Uterus (tissue), 4 donors: ENCODE measurements around the gene MAP3K1. TPM values are rescaled to one million over a fixed set of nuclear protein-coding genes. Genes with fewer than 3 reads are reported as not detected.

ENCODE experiments used
- DNase-seq, 2 donors: peaks; one replicate each; pipeline ENCODE4 v3.0.0-alpha.2; 2019 to 2020
- H3K27ac ChIP-seq, 2 donors: fragments of 200-600 bp; sonication (generic); 1 replicate in 1 of 2; 2 replicates in 1 of 2; pipeline ENCODE4 v1.5.1; 2016 to 2018
- H3K27me3 ChIP-seq, 2 donors: fragments of 200-600 bp; sonication (generic); one replicate each; pipeline ENCODE4 v1.5.1; 2018 to 2019; ENCODE audit warnings: control low read depth in 1 of 2
- H3K36me3 ChIP-seq, 2 donors: fragments of 200-600 bp; sonication (generic); one replicate each; pipeline ENCODE4 v1.5.1; 2019; ENCODE audit warnings: control low read depth in 1 of 2
- H3K4me1 ChIP-seq, 2 donors: fragments of 200-600 bp; sonication (generic); one replicate each; pipeline ENCODE4 v1.5.1; 2018 to 2019; ENCODE audit warnings: control low read depth in 1 of 2
- H3K4me3 ChIP-seq, 2 donors: fragments of 200-600 bp; sonication (generic); 1 replicate in 1 of 2; 2 replicates in 1 of 2; pipeline ENCODE4 v1.5.1; 2018 to 2019; ENCODE audit warnings: mild to moderate bottlenecking in 1 of 2
- H3K9me3 ChIP-seq, 2 donors: fragments of 200-600 bp; sonication (generic); one replicate each; pipeline ENCODE4 v1.5.1; 2019; ENCODE audit warnings: control low read depth in 1 of 2
- POLR2A ChIP-seq, 2 donors: fragments of 450-650 bp; IDR thresholded peaks; one replicate each; pipeline ENCODE4 v1.6.1; 2016; ENCODE audit warnings: antibody characterized with exemption in 2 of 2, mild to moderate bottlenecking in 1 of 2, moderate library complexity in 1 of 2
- intact Hi-C: fragments of 100-400 bp; cut with DNase I; formaldehyde crosslinking; loops from one replicate; pipeline ENCODE4 v1.15.1; 2023; ENCODE audit warnings: low total_unique reads
- total RNA-seq, 4 donors: library from RNA; depleted of rRNA in 3 of 4; stranded (reverse); fragments of >200 nt in 3 of 4; gene quantifications; one replicate each; pipeline versions ENCODE4 v1.1.0 to v1.2.4, GENCODE V29; 2014 to 2023
- TF ChIP-seq, protein P1 (sequence below), 4 experiments: fragments of 200-600 bp in 2 of 4; fragments of 450-650 bp in 2 of 4; sonication (generic) in 2 of 4; IDR thresholded peaks; one replicate each; pipeline ENCODE4 v1.5.1; 2016 to 2019; ENCODE audit warnings: antibody characterized with exemption in 4 of 4, mild to moderate bottlenecking in 2 of 4, moderate library complexity in 1 of 4
- donor health status: DM: yes; HTN: yes; CAD: no.

MAP3K1 gene
- total RNA-seq, 4 donors from 2014 or later, result 9.0 to 95.3 (median 20.0) TPM

DNA sequence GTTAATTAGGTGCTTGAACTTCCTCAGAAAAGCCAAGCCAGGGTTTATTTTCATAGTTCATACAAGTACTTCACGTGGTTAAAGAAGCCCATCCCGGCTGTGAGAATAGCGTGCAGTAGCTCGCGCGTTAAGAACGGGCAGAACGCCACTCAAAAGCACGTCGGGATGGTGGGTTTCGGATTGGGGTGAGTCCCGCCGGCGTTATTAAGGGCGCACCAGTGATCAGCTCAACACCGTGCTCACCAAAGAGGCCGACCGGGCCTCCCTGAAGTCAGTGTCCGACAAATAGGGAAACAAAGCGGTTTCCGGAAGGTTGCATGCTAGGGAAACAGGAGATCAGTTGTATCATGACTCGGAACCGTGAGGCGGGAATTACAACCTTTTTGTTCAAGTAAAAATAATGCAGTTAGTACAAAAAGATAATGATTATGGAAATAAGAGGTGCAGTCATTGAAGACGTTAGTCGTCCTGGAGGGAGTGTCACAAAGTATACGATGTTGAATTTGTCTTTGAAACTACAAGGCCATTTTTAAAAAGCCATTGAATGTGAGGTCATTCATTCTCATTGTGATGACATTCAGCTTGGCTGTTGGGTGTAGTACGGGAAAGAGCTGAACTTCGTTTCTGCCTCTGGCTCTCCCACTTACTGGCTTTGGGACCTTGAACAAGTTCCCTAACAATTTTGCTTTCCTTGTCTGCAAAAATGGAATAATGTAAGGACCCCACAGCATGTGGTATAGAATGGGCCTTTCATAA lies 95.0 kb downstream of the MAP3K1 start:
- Histone ChIP-seq H3K4me3 (peak overlapping the region; percentile 55 to 71), H3K27ac (peak overlapping the region; percentile 87 to 95), H3K4me1 (no peaks in the 10 kb centered on the region), H3K36me3 (no peaks in the 10 kb centered on the region), H3K27me3 (no peaks in the 10 kb centered on the region), H3K9me3 (no peaks in the 10 kb centered on the region)
- no peak for DNase-seq
- TF ChIP-seq, protein P1, sequence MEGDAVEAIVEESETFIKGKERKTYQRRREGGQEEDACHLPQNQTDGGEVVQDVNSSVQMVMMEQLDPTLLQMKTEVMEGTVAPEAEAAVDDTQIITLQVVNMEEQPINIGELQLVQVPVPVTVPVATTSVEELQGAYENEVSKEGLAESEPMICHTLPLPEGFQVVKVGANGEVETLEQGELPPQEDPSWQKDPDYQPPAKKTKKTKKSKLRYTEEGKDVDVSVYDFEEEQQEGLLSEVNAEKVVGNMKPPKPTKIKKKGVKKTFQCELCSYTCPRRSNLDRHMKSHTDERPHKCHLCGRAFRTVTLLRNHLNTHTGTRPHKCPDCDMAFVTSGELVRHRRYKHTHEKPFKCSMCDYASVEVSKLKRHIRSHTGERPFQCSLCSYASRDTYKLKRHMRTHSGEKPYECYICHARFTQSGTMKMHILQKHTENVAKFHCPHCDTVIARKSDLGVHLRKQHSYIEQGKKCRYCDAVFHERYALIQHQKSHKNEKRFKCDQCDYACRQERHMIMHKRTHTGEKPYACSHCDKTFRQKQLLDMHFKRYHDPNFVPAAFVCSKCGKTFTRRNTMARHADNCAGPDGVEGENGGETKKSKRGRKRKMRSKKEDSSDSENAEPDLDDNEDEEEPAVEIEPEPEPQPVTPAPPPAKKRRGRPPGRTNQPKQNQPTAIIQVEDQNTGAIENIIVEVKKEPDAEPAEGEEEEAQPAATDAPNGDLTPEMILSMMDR (IDR thresholded peaks at IDR 0.05), result no peak
- TF ChIP-seq POLR2A (IDR thresholded peaks at IDR 0.05), result no peak
- intact Hi-C loops, result no loop called here

DNA sequence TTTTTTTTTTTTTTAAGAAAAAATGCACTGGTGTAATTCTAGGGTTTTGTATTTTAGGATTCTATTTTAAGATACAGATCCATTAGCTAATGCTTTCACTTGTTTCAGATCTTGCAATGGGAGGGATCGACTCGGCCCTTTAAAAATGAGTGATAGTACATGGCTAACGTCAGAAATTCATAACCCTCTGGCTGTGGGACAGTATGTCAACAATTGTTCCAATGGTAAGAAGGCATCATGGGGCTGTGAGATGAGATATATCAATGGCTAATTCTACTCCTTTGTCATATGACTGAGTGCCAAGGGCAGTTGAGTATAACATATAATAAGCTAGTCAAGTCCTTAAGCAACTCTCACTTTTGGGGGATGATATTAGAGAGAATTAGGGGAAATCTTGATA lies 98.4 kb downstream of the MAP3K1 start:
- no peak for DNase-seq
- no peak for TF ChIP-seq POLR2A (IDR thresholded peaks at IDR 0.05)
- TF ChIP-seq, protein P1 (IDR thresholded peaks at IDR 0.05), result no peak
- no peaks in the 10 kb centered on the region for H3K27me3 ChIP-seq
- H3K4me3 ChIP-seq, result no peak overlapping the region
- no peaks in the 10 kb centered on the region for H3K36me3 ChIP-seq
- H3K27ac ChIP-seq, result no peak overlapping the region
- intact Hi-C loops, result no loop called here
- no peaks in the 10 kb centered on the region for H3K9me3 ChIP-seq
- no peaks in the 10 kb centered on the region for H3K4me1 ChIP-seq

DNA sequence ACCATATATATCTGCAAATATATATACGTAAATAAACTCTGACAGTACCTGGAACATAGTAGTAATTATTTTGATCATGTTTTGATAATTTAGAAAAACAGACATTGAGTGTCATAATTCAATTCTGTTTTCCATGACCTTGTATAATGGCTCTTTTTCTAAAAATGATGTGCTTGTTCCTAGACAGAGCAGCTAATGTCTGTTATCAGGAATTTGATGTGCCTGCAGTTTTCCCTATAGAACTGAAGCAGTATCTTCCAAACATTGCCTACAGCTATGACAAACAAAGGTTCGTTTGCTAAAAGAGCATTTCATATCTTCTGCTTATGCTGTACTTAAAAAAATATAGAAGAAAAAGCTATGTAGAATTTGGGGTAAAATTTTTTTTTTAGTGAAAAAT lies 99.3 kb downstream of the MAP3K1 start:
- no peak for TF ChIP-seq POLR2A (IDR thresholded peaks at IDR 0.05)
- TF ChIP-seq, protein P1 (IDR thresholded peaks at IDR 0.05), result no peak
- intact Hi-C loops, result no loop called here

DNA sequence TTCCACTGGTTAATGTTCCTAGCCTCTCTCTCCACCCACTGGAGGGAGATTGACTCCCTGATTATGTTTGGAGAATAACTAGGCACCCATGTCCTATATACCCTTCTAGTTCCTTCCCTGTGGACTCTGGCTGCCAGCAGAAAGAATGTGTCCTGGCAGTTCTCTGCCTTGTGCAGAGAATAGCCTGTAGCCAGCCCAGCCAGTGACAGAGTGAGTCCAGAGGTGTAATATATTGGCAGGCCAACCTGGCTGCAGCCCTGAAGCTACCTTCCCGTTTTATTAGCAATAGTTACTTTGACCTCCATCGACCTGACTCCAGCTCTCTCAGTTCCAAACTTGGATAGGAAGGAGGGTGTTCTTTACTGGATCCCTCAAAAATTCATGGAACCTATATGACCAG lies 102.2 kb downstream of the MAP3K1 start:
- Histone ChIP-seq H3K4me3 (no peak overlapping the region), H3K9me3 (no peaks in the 10 kb centered on the region), H3K27ac (no peak overlapping the region), H3K4me1 (no peaks in the 10 kb centered on the region), H3K27me3 (no peaks in the 10 kb centered on the region), H3K36me3 (no peaks in the 10 kb centered on the region)
- intact Hi-C loops, result no loop called here
- no peak for DNase-seq
- no peak for TF ChIP-seq POLR2A (IDR thresholded peaks at IDR 0.05)
- TF ChIP-seq, protein P1 (IDR thresholded peaks at IDR 0.05), result no peak

More for the DNA sequence above, 99.3 kb downstream of the MAP3K1 start:
- H3K27ac ChIP-seq, result no peak overlapping the region
- H3K27me3 ChIP-seq, result no peaks in the 10 kb centered on the region
- no peak for DNase-seq
- no peaks in the 10 kb centered on the region for H3K36me3 ChIP-seq
- no peak overlapping the region for H3K4me3 ChIP-seq
- no peaks in the 10 kb centered on the region for H3K4me1 ChIP-seq
- H3K9me3 ChIP-seq, result no peaks in the 10 kb centered on the region

DNA sequence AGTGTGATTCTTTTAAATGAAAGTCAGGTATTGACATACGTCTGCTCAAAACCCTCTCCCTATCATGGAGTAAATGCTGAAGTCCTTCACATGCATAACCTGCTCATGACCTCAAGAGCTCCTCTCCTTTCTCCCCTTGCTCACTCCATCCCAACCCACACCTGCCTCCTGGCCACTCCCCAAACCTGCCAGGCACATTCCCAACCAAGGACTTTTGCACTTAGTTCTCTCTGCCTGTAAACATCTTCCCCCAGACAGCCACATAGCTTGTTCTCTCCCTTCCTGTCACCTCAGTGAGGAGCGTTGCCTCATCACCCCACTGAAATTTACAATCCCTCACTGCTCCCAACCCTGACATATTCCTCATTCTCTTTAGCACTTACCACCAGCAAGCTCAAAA lies 102.7 kb downstream of the MAP3K1 start:
- no peak overlapping the region for H3K4me3 ChIP-seq
- no peaks in the 10 kb centered on the region for H3K27me3 ChIP-seq
- no peak overlapping the region for H3K27ac ChIP-seq
- no peaks in the 10 kb centered on the region for H3K9me3 ChIP-seq
- H3K4me1 ChIP-seq, result no peaks in the 10 kb centered on the region
- H3K36me3 ChIP-seq, result no peaks in the 10 kb centered on the region
- no peak for TF ChIP-seq POLR2A (IDR thresholded peaks at IDR 0.05)
- TF ChIP-seq, protein P1 (IDR thresholded peaks at IDR 0.05), result no peak
- intact Hi-C loops, result no loop called here
- no peak for DNase-seq
